OCI-LY7 (cell line): Measurements from ENCODE around the gene DIPK1A. TPM values are rescaled to one million over a fixed set of nuclear protein-coding genes. Genes with fewer than 3 reads are reported as not detected.
A peak's percentile ranks its signal among the peaks of the same experiment; 100 is the strongest.
"Not testable (repeated sequence)": the region's sequence is repeated elsewhere in the genome, so short reads cannot be mapped to it uniquely, and the experiment has no call there.

Experiments used
- BruUV-seq: library from RNA; stranded (reverse); fragments of 400-500 nt; replicated peaks from 2 replicates; lab custom pipeline; 2021; lab: Mats Ljungman, UMichigan
- CTCF ChIA-PET: fragments of 300-600 bp; sonication (Branson Sonifier 250); formaldehyde crosslinking; loops from one replicate; lab custom pipeline; 2022; ENCODE audit warnings: antibody characterized with exemption; ENCODE audit not compliant: unreplicated experiment; lab: Charles Lee
- POLR2A ChIA-PET: fragments of 300-600 bp; sonication (Branson Sonifier 250); formaldehyde crosslinking; loops from one replicate; lab custom pipeline; 2022; ENCODE audit warnings: antibody characterized with exemption; lab: Charles Lee
- DNase-seq: peaks from one replicate; pipeline ENCODE4 v3.0.0-alpha.2; 2015; ENCODE audit warnings: low spot score
- H2AFZ ChIP-seq: fragments of 200-600 bp; sonication (generic), shearing (Covaris generic); 2 replicates; pipeline ENCODE4 v1.6.1; 2014; ENCODE audit warnings: mild to moderate bottlenecking, antibody characterized with exemption, low read length, moderate library complexity
- H3K27ac ChIP-seq: fragments of 200-600 bp; sonication (generic); 2 replicates; pipeline ENCODE4 v1.5.1; 2014; ENCODE audit warnings: mixed run types, low read depth, mild to moderate bottlenecking, moderate library complexity, low read length, inconsistent platforms; ENCODE audit not compliant: poor library complexity, severe bottlenecking
- H3K36me3 ChIP-seq: fragments of 200-600 bp; sonication (generic); 2 replicates; pipeline ENCODE4 v1.6.1; 2014; ENCODE audit warnings: mild to moderate bottlenecking, antibody characterized with exemption, low read length, moderate library complexity, mixed read lengths; ENCODE audit not compliant: insufficient read depth
- H3K4me1 ChIP-seq: fragments of 200-600 bp; sonication (generic); 2 replicates; pipeline ENCODE4 v1.5.1; 2014; ENCODE audit warnings: mild to moderate bottlenecking, low read length; ENCODE audit not compliant: insufficient read depth, poor library complexity, severe bottlenecking
- H3K4me2 ChIP-seq: fragments of 200-600 bp; sonication (generic); 2 replicates; pipeline ENCODE4 v1.6.1; 2014; ENCODE audit warnings: mild to moderate bottlenecking, low read length
- H3K4me3 ChIP-seq: fragments of 200-600 bp; sonication (generic); 2 replicates; pipeline ENCODE4 v1.5.1; 2014; ENCODE audit warnings: mild to moderate bottlenecking, low read depth, low read length; ENCODE audit not compliant: poor library complexity, severe bottlenecking
- H3K79me2 ChIP-seq: fragments of 200-600 bp; sonication (generic); 2 replicates; pipeline ENCODE4 v1.6.1; 2016; ENCODE audit warnings: low read depth, mild to moderate bottlenecking, low read length, moderate library complexity, mixed read lengths; ENCODE audit not compliant: insufficient read depth
- H3K9me2 ChIP-seq: fragments of 200-600 bp; sonication (generic); 2 replicates; pipeline ENCODE4 v1.6.1; 2016; ENCODE audit warnings: mild to moderate bottlenecking, low read length, mixed read lengths; ENCODE audit not compliant: insufficient read depth
- H3K9me3 ChIP-seq: fragments of 200-600 bp; sonication (generic); 2 replicates; pipeline ENCODE4 v1.6.1; 2014; ENCODE audit warnings: mild to moderate bottlenecking, mixed run types, low read length, mixed read lengths
- H4K20me1 ChIP-seq: fragments of 200-600 bp; sonication (generic); 2 replicates; pipeline ENCODE4 v1.6.1; 2014; ENCODE audit warnings: mild to moderate bottlenecking, antibody characterized with exemption, low read length, moderate library complexity, mixed read lengths; ENCODE audit not compliant: insufficient read depth
- EZH2phosphoT487 ChIP-seq: fragments of 200-600 bp; sonication (generic); IDR thresholded peaks from 2 replicates; pipeline ENCODE4 v1.6.1; 2018; ENCODE audit warnings: low read depth, borderline replicate concordance, mild to moderate bottlenecking, mixed run types, antibody characterized with exemption, low read length, moderate library complexity, mixed read lengths
- intact Hi-C: fragments of 100-400 bp; cut with micrococcal nuclease; formaldehyde crosslinking; loops from one replicate; pipeline ENCODE4 v1.10.0; 2022; ENCODE audit not compliant: unreplicated experiment
- total RNA-seq, 2 experiments: library from RNA; depleted of rRNA in 1 of 2; stranded (reverse); fragments of >200 nt in 1 of 2; shearing (Covaris generic) in 1 of 2; gene quantifications; 2 replicates each; pipeline ENCODE4 v1.2.3, GENCODE V29; 2014 to 2022
- TF ChIP-seq, protein P1 (sequence below): fragments of 200-600 bp; sonication (generic); conservative IDR thresholded peaks from 2 replicates; pipeline ENCODE4 v1.5.1; 2014; ENCODE audit warnings: mild to moderate bottlenecking, antibody characterized with exemption, low read length, moderate library complexity, mixed read lengths

Gene DIPK1A
- total RNA-seq, 2 experiments from 2014 or later = 13.0 to 25.4 TPM

DNA sequence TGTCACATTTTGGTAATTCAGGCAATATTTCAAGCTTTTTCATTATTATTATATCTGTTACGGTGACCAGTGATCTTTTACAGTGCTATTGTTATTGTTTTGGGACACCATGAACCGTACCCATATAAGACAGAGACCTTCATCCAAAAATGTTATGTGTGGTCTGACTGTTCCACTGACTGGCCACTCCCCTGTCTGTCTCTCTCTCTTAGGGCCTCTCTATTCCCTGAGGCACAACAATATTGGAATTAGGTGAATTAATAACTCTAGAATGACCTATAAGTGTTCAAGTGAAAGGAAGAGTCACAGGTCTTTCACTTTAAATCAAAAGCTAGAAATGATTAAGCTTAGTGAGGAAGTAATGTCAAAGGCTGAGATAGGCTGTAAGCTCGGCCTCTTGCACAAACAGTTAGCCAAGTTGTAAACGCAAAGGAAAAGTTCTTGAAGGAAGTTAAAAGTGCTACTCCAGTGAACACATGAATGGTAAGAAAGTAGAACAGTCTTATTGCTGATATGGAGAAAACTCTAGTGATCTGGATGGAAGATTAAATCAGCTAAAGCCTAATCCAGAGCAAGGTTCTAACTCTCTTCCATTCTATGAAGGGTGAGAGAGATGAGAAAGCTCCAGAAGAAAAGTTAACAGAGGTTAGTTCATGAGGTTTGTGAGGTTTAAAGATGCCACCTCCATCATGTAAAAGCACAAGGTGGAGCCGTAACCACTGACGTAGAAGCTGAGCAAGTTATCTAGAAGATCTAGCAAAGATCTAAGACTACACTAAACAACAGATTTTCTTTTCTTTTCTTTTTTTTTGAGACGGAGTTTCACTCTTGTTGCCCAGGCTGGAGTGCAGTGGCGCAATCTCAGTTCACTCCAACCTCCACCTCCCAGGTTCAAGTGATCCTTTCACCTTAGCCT, 19.7 kb upstream of the DIPK1A start:
- H4K20me1 ChIP-seq = no peaks in the 10 kb centered on the region
- H3K79me2 ChIP-seq = no peaks in the 10 kb centered on the region
- ChIA-PET CTCF (interaction anchor here (1.0 to 1.6 kb wide), 2 partner anchors 13 kb away, joined by 3 to 6 read pairs; no protein-coding TSS in a partner anchor), POLR2A (interaction anchor here (0.6 to 1.8 kb wide), 18 partner anchors 9 to 139 kb away, joined by 3 to 20 read pairs (median 3); partner anchors contain the start of gene DIPK1A)
- TF ChIP-seq, protein P1, sequence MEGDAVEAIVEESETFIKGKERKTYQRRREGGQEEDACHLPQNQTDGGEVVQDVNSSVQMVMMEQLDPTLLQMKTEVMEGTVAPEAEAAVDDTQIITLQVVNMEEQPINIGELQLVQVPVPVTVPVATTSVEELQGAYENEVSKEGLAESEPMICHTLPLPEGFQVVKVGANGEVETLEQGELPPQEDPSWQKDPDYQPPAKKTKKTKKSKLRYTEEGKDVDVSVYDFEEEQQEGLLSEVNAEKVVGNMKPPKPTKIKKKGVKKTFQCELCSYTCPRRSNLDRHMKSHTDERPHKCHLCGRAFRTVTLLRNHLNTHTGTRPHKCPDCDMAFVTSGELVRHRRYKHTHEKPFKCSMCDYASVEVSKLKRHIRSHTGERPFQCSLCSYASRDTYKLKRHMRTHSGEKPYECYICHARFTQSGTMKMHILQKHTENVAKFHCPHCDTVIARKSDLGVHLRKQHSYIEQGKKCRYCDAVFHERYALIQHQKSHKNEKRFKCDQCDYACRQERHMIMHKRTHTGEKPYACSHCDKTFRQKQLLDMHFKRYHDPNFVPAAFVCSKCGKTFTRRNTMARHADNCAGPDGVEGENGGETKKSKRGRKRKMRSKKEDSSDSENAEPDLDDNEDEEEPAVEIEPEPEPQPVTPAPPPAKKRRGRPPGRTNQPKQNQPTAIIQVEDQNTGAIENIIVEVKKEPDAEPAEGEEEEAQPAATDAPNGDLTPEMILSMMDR = no peak
- no peak for TF ChIP-seq EZH2phosphoT487
- peak overlapping the region; percentile 92 for H2AFZ ChIP-seq
- H3K4me3 ChIP-seq = no peak overlapping the region
- no peaks in the 10 kb centered on the region; the same call in 1 of the 2 replicates for H3K36me3 ChIP-seq
- H3K9me2 ChIP-seq = no peaks in the 10 kb centered on the region
- BruUV-seq = no TSS peak
- H3K27ac ChIP-seq = peak overlapping the region; percentile 32
- H3K9me3 ChIP-seq = peaks cover 9% of the 10 kb centered on the region; the same call in 1 of the 2 replicates
- H3K4me1 ChIP-seq = peaks cover 56% of the 10 kb centered on the region
- peak; percentile 37 for DNase-seq
- H3K4me2 ChIP-seq = peak overlapping the region; percentile 52
- intact Hi-C loops = no loop called here

DNA sequence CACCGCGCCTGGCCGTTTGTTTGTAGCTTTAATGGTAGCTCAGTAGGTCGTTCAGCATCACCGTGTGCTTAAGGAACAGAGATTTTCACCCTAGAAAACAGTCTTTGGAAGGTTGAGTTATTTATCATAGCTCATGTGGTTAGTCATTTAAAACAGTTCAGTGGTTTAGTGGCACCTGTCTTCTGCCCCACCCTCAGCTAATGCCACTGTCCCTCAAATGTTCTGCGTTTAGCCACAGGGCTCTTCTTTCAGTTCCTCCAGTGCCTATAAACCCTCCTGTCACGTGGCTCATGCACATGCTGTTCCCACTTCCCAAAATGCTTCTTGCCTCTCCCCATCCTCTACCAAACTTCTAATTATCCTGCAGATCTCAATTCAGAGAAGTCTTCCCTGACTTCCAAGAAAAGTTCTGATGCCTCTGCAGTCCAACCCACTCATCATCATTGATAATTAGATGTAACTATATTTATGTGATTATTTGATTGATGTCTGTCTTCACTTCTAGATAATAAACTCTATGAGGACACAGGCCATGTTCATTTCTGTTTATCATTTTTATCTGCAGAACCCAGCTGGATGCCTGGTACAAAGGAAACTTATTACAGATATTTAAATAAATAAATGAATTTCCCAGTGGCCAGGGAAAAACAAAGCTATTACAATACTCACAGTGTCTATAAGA, 14.4 kb upstream of the DIPK1A start:
- POLR2A ChIA-PET = interaction anchor here (0.7 to 9.8 kb wide), 23 partner anchors 9 to 105 kb away, joined by 3 to 118 read pairs (median 6); partner anchors contain the start of genes DIPK1A and MTF2
- DNase-seq = peak; percentile 92
- TSS peak; percentile 80 for BruUV-seq
- H3K9me3 ChIP-seq = no peaks in the 10 kb centered on the region
- H3K4me2 ChIP-seq = peak overlapping the region; percentile 61
- peaks cover 99% of the 10 kb centered on the region for H3K4me1 ChIP-seq
- peak overlapping the region; percentile 96 for H3K27ac ChIP-seq
- H3K9me2 ChIP-seq = no peaks in the 10 kb centered on the region
- TF ChIP-seq, protein P1 = no peak
- TF ChIP-seq EZH2phosphoT487 = no peak
- CTCF ChIA-PET = interaction anchor here (0.7 to 3.8 kb wide), 9 partner anchors 9 to 116 kb away, joined by 3 to 27 read pairs (median 4); no protein-coding TSS in a partner anchor
- no peaks in the 10 kb centered on the region for H3K36me3 ChIP-seq
- H4K20me1 ChIP-seq = no peaks in the 10 kb centered on the region
- H2AFZ ChIP-seq = peak overlapping the region; percentile 49; the same call in 1 of the 2 replicates
- peak overlapping the region; percentile 44 for H3K4me3 ChIP-seq
- intact Hi-C loops = loop anchor here (1.0 to 5.0 kb wide), 2 partner anchors 13 to 727 kb away; no protein-coding TSS in a partner anchor
- no peaks in the 10 kb centered on the region for H3K79me2 ChIP-seq

DNA sequence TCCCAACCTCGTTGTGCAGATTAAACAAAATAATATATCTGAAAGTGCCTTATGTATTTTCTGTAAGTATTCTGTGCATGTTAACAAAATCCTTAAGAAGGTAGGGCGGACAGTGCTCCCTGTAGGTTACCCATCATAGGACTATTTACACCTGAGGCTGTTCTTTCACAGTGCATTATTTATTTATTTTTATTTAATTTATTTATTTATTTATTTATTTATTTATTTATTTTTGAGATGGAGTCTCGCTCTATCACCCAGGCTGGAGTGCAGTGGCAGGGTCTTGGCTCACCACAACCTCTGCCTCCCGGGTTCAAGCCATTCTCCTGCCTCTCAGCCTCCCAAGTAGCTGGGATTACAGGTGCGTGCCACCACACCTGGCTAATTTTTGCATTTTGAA, 12.8 kb upstream of the DIPK1A start:
- H3K9me3 ChIP-seq, DNase-seq, H3K79me2 ChIP-seq, H2AFZ ChIP-seq, H4K20me1 ChIP-seq, BruUV-seq, H3K9me2 ChIP-seq, intact Hi-C loops, H3K36me3 ChIP-seq: not testable (repeated sequence)
- Histone ChIP-seq H3K4me2 (peak overlapping the region; percentile 70), H3K4me3 (peak overlapping the region; percentile 47), H3K27ac (peak overlapping the region; percentile 96), H3K4me1 (peaks cover 97% of the 10 kb centered on the region)
- POLR2A ChIA-PET = interaction anchor here (0.6 to 9.8 kb wide), 10 partner anchors 11 to 136 kb away, joined by 3 to 118 read pairs (median 4); partner anchors contain the start of gene DIPK1A
- CTCF ChIA-PET = interaction anchor here (3.8 kb wide), 1 partner anchor 19 kb away, joined by 27 read pairs; no protein-coding TSS in a partner anchor
